ENCODE data around the gene ANKRD35.

DNA sequence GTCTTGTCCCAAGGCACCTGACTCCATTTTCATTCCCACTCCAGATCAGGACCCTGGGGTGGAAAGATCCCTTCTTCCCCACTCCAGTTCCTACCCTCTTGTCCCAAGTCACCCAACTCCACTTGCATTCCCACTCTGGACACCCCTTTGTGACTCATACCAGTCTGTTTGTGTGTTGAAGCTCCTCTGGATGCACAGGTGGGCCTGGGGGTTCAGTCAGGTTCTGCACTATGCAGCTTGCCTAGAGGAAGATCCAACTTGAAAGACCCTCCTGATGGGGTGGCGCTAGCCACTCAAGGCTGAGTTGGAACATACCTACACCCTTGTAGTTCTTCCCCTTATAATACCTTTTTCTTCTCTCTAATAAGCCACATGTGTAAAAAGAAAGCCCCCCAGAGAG, 9.8 kb upstream of the ANKRD35 start:
- TF ChIP-seq, protein P1, sequence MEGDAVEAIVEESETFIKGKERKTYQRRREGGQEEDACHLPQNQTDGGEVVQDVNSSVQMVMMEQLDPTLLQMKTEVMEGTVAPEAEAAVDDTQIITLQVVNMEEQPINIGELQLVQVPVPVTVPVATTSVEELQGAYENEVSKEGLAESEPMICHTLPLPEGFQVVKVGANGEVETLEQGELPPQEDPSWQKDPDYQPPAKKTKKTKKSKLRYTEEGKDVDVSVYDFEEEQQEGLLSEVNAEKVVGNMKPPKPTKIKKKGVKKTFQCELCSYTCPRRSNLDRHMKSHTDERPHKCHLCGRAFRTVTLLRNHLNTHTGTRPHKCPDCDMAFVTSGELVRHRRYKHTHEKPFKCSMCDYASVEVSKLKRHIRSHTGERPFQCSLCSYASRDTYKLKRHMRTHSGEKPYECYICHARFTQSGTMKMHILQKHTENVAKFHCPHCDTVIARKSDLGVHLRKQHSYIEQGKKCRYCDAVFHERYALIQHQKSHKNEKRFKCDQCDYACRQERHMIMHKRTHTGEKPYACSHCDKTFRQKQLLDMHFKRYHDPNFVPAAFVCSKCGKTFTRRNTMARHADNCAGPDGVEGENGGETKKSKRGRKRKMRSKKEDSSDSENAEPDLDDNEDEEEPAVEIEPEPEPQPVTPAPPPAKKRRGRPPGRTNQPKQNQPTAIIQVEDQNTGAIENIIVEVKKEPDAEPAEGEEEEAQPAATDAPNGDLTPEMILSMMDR (IDR thresholded peaks at IDR 0.05) = no peak
- TF ChIP-seq ZNF416 (CRISPR knock-in tag; IDR thresholded peaks at IDR 0.05) = no peak
- TF ChIP-seq, protein P2, sequence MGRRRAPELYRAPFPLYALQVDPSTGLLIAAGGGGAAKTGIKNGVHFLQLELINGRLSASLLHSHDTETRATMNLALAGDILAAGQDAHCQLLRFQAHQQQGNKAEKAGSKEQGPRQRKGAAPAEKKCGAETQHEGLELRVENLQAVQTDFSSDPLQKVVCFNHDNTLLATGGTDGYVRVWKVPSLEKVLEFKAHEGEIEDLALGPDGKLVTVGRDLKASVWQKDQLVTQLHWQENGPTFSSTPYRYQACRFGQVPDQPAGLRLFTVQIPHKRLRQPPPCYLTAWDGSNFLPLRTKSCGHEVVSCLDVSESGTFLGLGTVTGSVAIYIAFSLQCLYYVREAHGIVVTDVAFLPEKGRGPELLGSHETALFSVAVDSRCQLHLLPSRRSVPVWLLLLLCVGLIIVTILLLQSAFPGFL (CRISPR knock-in tag; IDR thresholded peaks at IDR 0.05; ENCODE audit: borderline replicate concordance) = no peak
- TF ChIP-seq, protein P3, sequence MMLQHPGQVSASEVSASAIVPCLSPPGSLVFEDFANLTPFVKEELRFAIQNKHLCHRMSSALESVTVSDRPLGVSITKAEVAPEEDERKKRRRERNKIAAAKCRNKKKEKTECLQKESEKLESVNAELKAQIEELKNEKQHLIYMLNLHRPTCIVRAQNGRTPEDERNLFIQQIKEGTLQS (CRISPR knock-in tag; conservative IDR thresholded peaks at IDR 0.05) = no peak

Data from WTC11 (cell line).